ENCODE measurements around the gene PLAC8.
A peak's percentile ranks its signal among the peaks of the same experiment; 100 is the strongest.
"Not testable (repeated sequence)": the region's sequence is repeated elsewhere in the genome, so short reads cannot be mapped to it uniquely, and the experiment has no call there.

Gene PLAC8

GRCh38 chr4:83112678-83113428 lies 1.7 kb downstream of the PLAC8 start:
- no peak for DNase-seq (ENCODE audit: low spot score)
- no peak for FAIRE-seq

GRCh38 chr4:83112231-83112630 lies 2.3 kb downstream of the PLAC8 start:
- DNase-seq (ENCODE audit: low spot score): no peak
- FAIRE-seq: no peak

- not testable (repeated sequence) for FAIRE-seq; DNase-seq (ENCODE audit: low spot score)
These were observed 2.8 kb downstream of the PLAC8 start for GRCh38 chr4:83111751-83112141.

GRCh38 chr4:83110970-83111750 lies 3.4 kb downstream of the PLAC8 start:
- DNase-seq (ENCODE audit: low spot score): no peak

GRCh38 chr4:83110223-83110945 lies 4.1 kb downstream of the PLAC8 start:
- FAIRE-seq (no peak), DNase-seq (ENCODE audit: low spot score) (peak; percentile 81)

More at GRCh38 chr4:83110970-83111750, 3.4 kb downstream of the PLAC8 start:
- FAIRE-seq: no peak

GRCh38 chr4:83109480-83110222 lies 4.9 kb downstream of the PLAC8 start:
- DNase-seq (ENCODE audit: low spot score) (peak; percentile 63), FAIRE-seq (no peak)

- FAIRE-seq (no peak), DNase-seq (ENCODE audit: low spot score) (no peak)
These were observed 6.2 kb downstream of the PLAC8 start for GRCh38 chr4:83108101-83108861.

GRCh38 chr4:83107631-83108030 lies 6.9 kb downstream of the PLAC8 start:
- no peak for FAIRE-seq
- DNase-seq (ENCODE audit: low spot score): no peak

GRCh38 chr4:83104991-83105390 lies 9.5 kb downstream of the PLAC8 start:
- FAIRE-seq (no peak), DNase-seq (ENCODE audit: low spot score) (no peak)

GRCh38 chr4:83096397-83096796 lies 18.1 kb downstream of the PLAC8 start:
- no peak for DNase-seq (ENCODE audit: low spot score)
- no peak for FAIRE-seq

- FAIRE-seq (no peak), DNase-seq (ENCODE audit: low spot score) (no peak)
These were observed 21.4 kb downstream of the PLAC8 start for GRCh38 chr4:83093060-83093640.

- no peak for DNase-seq (ENCODE audit: low spot score)
- no peak for FAIRE-seq
These were observed 24.9 kb downstream of the PLAC8 start for GRCh38 chr4:83089410-83090157.

GRCh38 chr4:83084956-83085355 lies 29.6 kb downstream of the PLAC8 start:
- not testable (repeated sequence) for FAIRE-seq; DNase-seq (ENCODE audit: low spot score)

- FAIRE-seq: no peak
- DNase-seq (ENCODE audit: low spot score): no peak
These were observed 30.5 kb downstream of the PLAC8 start for GRCh38 chr4:83083925-83084475.

GRCh38 chr4:83082777-83083176 lies 31.8 kb downstream of the PLAC8 start:
- DNase-seq (ENCODE audit: low spot score) (no peak), FAIRE-seq (no peak)

- FAIRE-seq: no peak
- no peak for DNase-seq (ENCODE audit: low spot score)
These were observed 34.0 kb downstream of the PLAC8 start for GRCh38 chr4:83080561-83080960.

- no peak for FAIRE-seq
- peak; percentile 14 for DNase-seq (ENCODE audit: low spot score)
These were observed 39.0 kb downstream of the PLAC8 start for GRCh38 chr4:83075311-83076095.

- not testable (repeated sequence) for DNase-seq (ENCODE audit: low spot score); FAIRE-seq
These were observed 39.7 kb downstream of the PLAC8 start for GRCh38 chr4:83074783-83075182.

Measured in urothelium cell line (cell line).